Measurements from ENCODE around the gene BHLHA15. TPM values are rescaled to one million over a fixed set of nuclear protein-coding genes. Genes with fewer than 3 reads are reported as not detected.

Gene BHLHA15
- total RNA-seq, 1 experiment from 2014 or later = 2.8 TPM

- no peak for TF ChIP-seq ZNF281 (CRISPR knock-in tag; IDR thresholded peaks at IDR 0.05)
- no peak for TF ChIP-seq OVOL2 (CRISPR knock-in tag; IDR thresholded peaks at IDR 0.05; ENCODE audit: borderline replicate concordance)
- TF ChIP-seq FOXK1 (CRISPR knock-in tag; IDR thresholded peaks at IDR 0.05) = no peak
- no peak for TF ChIP-seq AR (CRISPR knock-in tag; IDR thresholded peaks at IDR 0.05)
- no peak for TF ChIP-seq ZNF416 (CRISPR knock-in tag; IDR thresholded peaks at IDR 0.05)
- no peak for TF ChIP-seq MYBL2 (CRISPR knock-in tag; IDR thresholded peaks at IDR 0.05)
- TF ChIP-seq ZNF671 (CRISPR knock-in tag; IDR thresholded peaks at IDR 0.05) = no peak
These were observed 12.9 kb downstream of the BHLHA15 start (continued) for GRCh38 chr7:98223898-98224700.

GRCh38 chr7:98224701-98225181 is 13.5 kb downstream of the BHLHA15 start:
- no peak for TF ChIP-seq TP53 (CRISPR knock-in tag; IDR thresholded peaks at IDR 0.05)
- TF ChIP-seq ZNF232 (CRISPR knock-in tag; IDR thresholded peaks at IDR 0.05) = no peak
- no peak for TF ChIP-seq HMGA2 (CRISPR knock-in tag; IDR thresholded peaks at IDR 0.05)
- no peak for TF ChIP-seq PRRX2 (CRISPR knock-in tag; IDR thresholded peaks at IDR 0.05)
- no peak for TF ChIP-seq CREM (CRISPR knock-in tag; IDR thresholded peaks at IDR 0.05)
- no peak for TF ChIP-seq NR2C2 (CRISPR knock-in tag; IDR thresholded peaks at IDR 0.05)
- TF ChIP-seq E2F4 (CRISPR knock-in tag; IDR thresholded peaks at IDR 0.05; ENCODE audit: borderline replicate concordance, low read depth) = no peak
- no peak for TF ChIP-seq PRDM15 (CRISPR knock-in tag; IDR thresholded peaks at IDR 0.05)
- no peak for TF ChIP-seq ZNF671 (CRISPR knock-in tag; IDR thresholded peaks at IDR 0.05)
- TF ChIP-seq SOX15 (CRISPR knock-in tag; IDR thresholded peaks at IDR 0.05) = no peak
- no peak for TF ChIP-seq IRF1 (CRISPR knock-in tag; IDR thresholded peaks at IDR 0.05)
- no peak for TF ChIP-seq E2F1 (CRISPR knock-in tag; IDR thresholded peaks at IDR 0.05)
- H3K27ac Mint-ChIP-seq = no peak overlapping the region
- no peaks in the 10 kb centered on the region for H3K36me3 Mint-ChIP-seq
- H3K27me3 Mint-ChIP-seq (ENCODE audit: low read depth) = no peaks in the 10 kb centered on the region
- DNase-seq (ENCODE audit: low spot score) (no peak), ATAC-seq (no peak)
- H3K4me1 Mint-ChIP-seq = no peaks in the 10 kb centered on the region
- ChIA-PET CTCF (no interaction called here), POLR2A (no interaction called here)
- H3K4me3 Mint-ChIP-seq = no peak overlapping the region
- no peaks in the 10 kb centered on the region for H3K9me3 Mint-ChIP-seq

Data from WTC11 (cell line).